Measurements from ENCODE around the gene AQP3.

- TF ChIP-seq POLR2A (IDR thresholded peaks at IDR 0.05; ENCODE audit: low read depth, low read length) (no peak), POLR2AphosphoS5 (IDR thresholded peaks at IDR 0.05; ENCODE audit: low read depth, low read length) (no peak), TAF1 (IDR thresholded peaks at IDR 0.05; ENCODE audit: low read depth, low read length) (no peak)
Measured at GRCh38 chr9:33449715-33450114, 2.3 kb upstream of the AQP3 start.

All from GM12891 (cell line).